B cell (primary cell): Measurements from ENCODE around the gene HRC. TPM values are rescaled to one million over a fixed set of nuclear protein-coding genes. Genes with fewer than 3 reads are reported as not detected.

ENCODE experiments used
- ATAC-seq: fragments of 200-7000 bp; cut with Tn5 transposase; one replicate; pipeline ENCODE4 v1.10.0; 2021; ENCODE audit warnings: low read depth, mild to moderate bottlenecking, moderate number of reproducible peaks, moderate library complexity
- CTCF ChIA-PET: fragments of 350-600 bp; sonication (Branson Sonifier 250); formaldehyde crosslinking; loops from one replicate; lab custom pipeline; 2021; ENCODE audit warnings: antibody characterized with exemption, inconsistent platforms; lab: Charles Lee
- POLR2A ChIA-PET: fragments of 350-600 bp; sonication (Branson Sonifier 250); formaldehyde crosslinking; loops from one replicate; lab custom pipeline; 2021; ENCODE audit warnings: antibody characterized with exemption; lab: Charles Lee
- DNase-seq: peaks from one replicate; pipeline ENCODE4 v3.0.0; 2013
- H2AFZ ChIP-seq: 2 replicates; pipeline ENCODE4 v1.6.1; 2012; ENCODE audit warnings: mild to moderate bottlenecking, low read depth, low read length; ENCODE audit not compliant: insufficient read depth, poor library complexity, severe bottlenecking
- H3K27ac ChIP-seq, 2 donors: 1 replicate in 1 of 2; 2 replicates in 1 of 2; pipeline ENCODE4 v1.5.1; 2012 to 2013; ENCODE audit warnings: low read length in 2 of 2, mild to moderate bottlenecking in 2 of 2, moderate library complexity in 1 of 2
- H3K27me3 ChIP-seq, 4 experiments: fragments of 200-600 bp in 1 of 4; sonication (generic) in 1 of 4; replicated peaks in 1 of 4; 1 replicate in 2 of 4; 2 replicates in 2 of 4; pipeline versions ENCODE4 v1.6.1 to v1.7.0; 2013 to 2016; ENCODE audit warnings: low read length in 3 of 4, mild to moderate bottlenecking in 2 of 4, mixed read lengths in 1 of 4, moderate library complexity in 1 of 4; ENCODE audit not compliant: insufficient read depth in 4 of 4, control insufficient read depth in 3 of 4; ENCODE audit errors: control extremely low read depth in 1 of 4
- H3K36me3 ChIP-seq, 2 experiments: replicated peaks in 1 of 2; 1 replicate in 1 of 2; 2 replicates in 1 of 2; pipeline versions ENCODE4 v1.6.1 to v1.7.1; 2013; ENCODE audit warnings: low read length in 1 of 2; ENCODE audit not compliant: insufficient read depth in 2 of 2, control insufficient read depth in 1 of 2; ENCODE audit errors: control extremely low read depth in 1 of 2, extremely low read depth in 1 of 2
- H3K4me1 ChIP-seq, 2 donors: fragments of 200-600 bp in 1 of 2; sonication (generic) in 1 of 2; 1 replicate in 1 of 2; 2 replicates in 1 of 2; pipeline versions ENCODE4 v1.5.1 to v1.6.1; 2013 to 2017; ENCODE audit warnings: low read length in 2 of 2; ENCODE audit not compliant: control insufficient read depth in 2 of 2, insufficient read depth in 2 of 2
- H3K4me2 ChIP-seq: replicated peaks from 2 replicates; pipeline ENCODE3; 2012; ENCODE audit warnings: mild to moderate bottlenecking, low read depth, low read length; ENCODE audit not compliant: poor library complexity, severe bottlenecking
- H3K4me3 ChIP-seq, 5 experiments: fragments of 200-600 bp in 1 of 5; sonication (generic) in 1 of 5; 1 replicate in 3 of 5; 2 replicates in 2 of 5; pipeline versions ENCODE4 v1.5.1 to v1.7.0; 2011 to 2016; ENCODE audit warnings: low read length in 4 of 5, mild to moderate bottlenecking in 4 of 5, low read depth in 2 of 5, control low read depth in 1 of 5, moderate library complexity in 1 of 5; ENCODE audit not compliant: insufficient read depth in 1 of 5; ENCODE audit errors: control extremely low read depth in 1 of 5, extremely low read depth in 1 of 5
- H3K79me2 ChIP-seq: fragments of 200-600 bp; sonication (generic); one replicate; pipeline ENCODE4 v1.6.0; 2016; ENCODE audit warnings: low read length; ENCODE audit not compliant: control insufficient read depth, insufficient read depth
- H3K9ac ChIP-seq: fragments of 200-600 bp; sonication (generic); 2 replicates; pipeline ENCODE4 v1.6.1; 2017; ENCODE audit warnings: mild to moderate bottlenecking, low read length, moderate library complexity
- H3K9me3 ChIP-seq, 3 donors: one replicate each; pipeline versions ENCODE4 v1.6.1 to v1.7.1; 2013; ENCODE audit warnings: low read length in 2 of 3; ENCODE audit not compliant: control insufficient read depth in 2 of 3, insufficient read depth in 1 of 3; ENCODE audit errors: control extremely low read depth in 1 of 3
- H4K20me1 ChIP-seq: 2 replicates; pipeline ENCODE4 v1.6.0; 2012; ENCODE audit warnings: mild to moderate bottlenecking, low read length; ENCODE audit not compliant: insufficient read depth, control insufficient read depth, poor library complexity, severe bottlenecking
- H3K27ac Mint-ChIP-seq: one replicate; pipeline ENCODE4 v1.8.0; 2021; ENCODE audit warnings: mixed read lengths
- H3K27me3 Mint-ChIP-seq: one replicate; pipeline ENCODE4 v1.8.0; 2021; ENCODE audit warnings: mixed read lengths
- H3K4me1 Mint-ChIP-seq: one replicate; pipeline ENCODE4 v1.8.0; 2021; ENCODE audit warnings: mixed read lengths
- H3K4me3 Mint-ChIP-seq: one replicate; pipeline ENCODE4 v1.8.0; 2021; ENCODE audit warnings: mixed read lengths
- H3K9me3 Mint-ChIP-seq: one replicate; pipeline ENCODE4 v1.8.0; 2022; ENCODE audit warnings: mixed read lengths; ENCODE audit not compliant: insufficient read depth
- EZH2 ChIP-seq: IDR thresholded peaks from 2 replicates; pipeline ENCODE4 v1.6.1; 2012; ENCODE audit warnings: borderline replicate concordance, low read depth, mild to moderate bottlenecking, moderate library complexity, low read length; ENCODE audit not compliant: insufficient read depth, poor library complexity, severe bottlenecking
- WGBS: methylation state at CpG from one replicate; pipeline ENCODE4 v1.1.5; 2013; ENCODE audit warnings: missing lambda C conversion rate; ENCODE audit not compliant: insufficient coverage; 5-methylcytosine and 5-hydroxymethylcytosine counted together
- intact Hi-C: fragments of 100-400 bp; cut with micrococcal nuclease; formaldehyde crosslinking; loops from one replicate; pipeline ENCODE4 v1.10.0; 2022
- polyA plus RNA-seq: library from polyadenylated mRNA; depleted of rRNA; stranded (reverse); fragments of >200 nt; gene quantifications from 2 replicates; pipeline ENCODE4 v1.2.3, GENCODE V29; 2012
- total RNA-seq, 2 donors: library from RNA; stranded (reverse); fragments of 120-200 nt in 1 of 2; gene quantifications; 1 replicate in 1 of 2; 2 replicates in 1 of 2; pipeline versions ENCODE4 v1.2.3 to v1.2.4, GENCODE V29; 2013 to 2022
- TF ChIP-seq, protein P1 (sequence below): fragments of 200-600 bp; IDR thresholded peaks from one replicate; pipeline ENCODE4 v1.8.0; 2022; ENCODE audit warnings: antibody characterized with exemption, mild to moderate bottlenecking

The HRC gene
- total and polyA plus RNA-seq, 2 donors (not counting 1 experiment from before 2014, with no cell fraction given): not detected

DNA sequence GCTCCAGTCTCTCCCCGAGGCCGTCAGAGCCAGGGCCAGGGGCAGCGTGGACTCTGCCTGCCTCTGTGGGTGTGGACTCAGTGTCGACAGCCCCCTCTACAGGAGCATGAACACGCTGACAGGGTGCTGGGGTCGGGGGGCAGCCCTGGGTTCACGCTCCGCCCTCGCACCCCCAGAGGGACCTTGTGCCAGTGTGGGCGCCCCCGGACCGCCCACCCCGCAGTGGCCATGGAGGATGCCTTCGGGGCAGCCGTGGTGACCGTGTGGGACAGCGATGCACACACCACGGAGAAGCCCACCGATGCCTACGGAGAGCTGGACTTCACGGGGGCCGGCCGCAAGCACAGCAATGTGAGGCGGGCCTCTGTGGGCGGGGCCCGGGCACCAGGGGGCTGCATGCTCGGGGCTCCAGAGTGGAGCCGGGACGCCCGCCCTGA, 10.7 kb upstream of the HRC start:
- Mint-ChIP-seq H3K27me3 (peaks cover 14% of the 10 kb centered on the region), H3K27ac (no peak overlapping the region), H3K4me1 (no peaks in the 10 kb centered on the region), H3K9me3 (no peaks in the 10 kb centered on the region), H3K4me3 (no peak overlapping the region)
- Histone ChIP-seq H3K27me3 (peaks cover 0 to 18% (median 0%) of the 10 kb centered on the region in 4 experiments), H3K9me3 (no peaks in the 10 kb centered on the region), H3K36me3 (no peaks in the 10 kb centered on the region), H3K4me3 (no peak overlapping the region), H4K20me1 (no peaks in the 10 kb centered on the region), H2AFZ (no peak overlapping the region), H3K27ac (no peak overlapping the region), H3K4me2 (no peak overlapping the region), H3K4me1 (no peaks in the 10 kb centered on the region), H3K79me2 (no peaks in the 10 kb centered on the region), H3K9ac (no peak overlapping the region)
- intact Hi-C loops: no loop called here
- ChIA-PET POLR2A (no interaction called here), CTCF (interaction anchor here (0.6 kb wide), 1 partner anchor 71 kb away, joined by 3 read pairs; no protein-coding TSS in a partner anchor)
- TF ChIP-seq, protein P1, sequence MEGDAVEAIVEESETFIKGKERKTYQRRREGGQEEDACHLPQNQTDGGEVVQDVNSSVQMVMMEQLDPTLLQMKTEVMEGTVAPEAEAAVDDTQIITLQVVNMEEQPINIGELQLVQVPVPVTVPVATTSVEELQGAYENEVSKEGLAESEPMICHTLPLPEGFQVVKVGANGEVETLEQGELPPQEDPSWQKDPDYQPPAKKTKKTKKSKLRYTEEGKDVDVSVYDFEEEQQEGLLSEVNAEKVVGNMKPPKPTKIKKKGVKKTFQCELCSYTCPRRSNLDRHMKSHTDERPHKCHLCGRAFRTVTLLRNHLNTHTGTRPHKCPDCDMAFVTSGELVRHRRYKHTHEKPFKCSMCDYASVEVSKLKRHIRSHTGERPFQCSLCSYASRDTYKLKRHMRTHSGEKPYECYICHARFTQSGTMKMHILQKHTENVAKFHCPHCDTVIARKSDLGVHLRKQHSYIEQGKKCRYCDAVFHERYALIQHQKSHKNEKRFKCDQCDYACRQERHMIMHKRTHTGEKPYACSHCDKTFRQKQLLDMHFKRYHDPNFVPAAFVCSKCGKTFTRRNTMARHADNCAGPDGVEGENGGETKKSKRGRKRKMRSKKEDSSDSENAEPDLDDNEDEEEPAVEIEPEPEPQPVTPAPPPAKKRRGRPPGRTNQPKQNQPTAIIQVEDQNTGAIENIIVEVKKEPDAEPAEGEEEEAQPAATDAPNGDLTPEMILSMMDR: no peak
- TF ChIP-seq EZH2: no peak
- WGBS: 89% methylated on average over 30 of the region's 30 CpGs
- no peak for DNase-seq
- no peak for ATAC-seq

DNA sequence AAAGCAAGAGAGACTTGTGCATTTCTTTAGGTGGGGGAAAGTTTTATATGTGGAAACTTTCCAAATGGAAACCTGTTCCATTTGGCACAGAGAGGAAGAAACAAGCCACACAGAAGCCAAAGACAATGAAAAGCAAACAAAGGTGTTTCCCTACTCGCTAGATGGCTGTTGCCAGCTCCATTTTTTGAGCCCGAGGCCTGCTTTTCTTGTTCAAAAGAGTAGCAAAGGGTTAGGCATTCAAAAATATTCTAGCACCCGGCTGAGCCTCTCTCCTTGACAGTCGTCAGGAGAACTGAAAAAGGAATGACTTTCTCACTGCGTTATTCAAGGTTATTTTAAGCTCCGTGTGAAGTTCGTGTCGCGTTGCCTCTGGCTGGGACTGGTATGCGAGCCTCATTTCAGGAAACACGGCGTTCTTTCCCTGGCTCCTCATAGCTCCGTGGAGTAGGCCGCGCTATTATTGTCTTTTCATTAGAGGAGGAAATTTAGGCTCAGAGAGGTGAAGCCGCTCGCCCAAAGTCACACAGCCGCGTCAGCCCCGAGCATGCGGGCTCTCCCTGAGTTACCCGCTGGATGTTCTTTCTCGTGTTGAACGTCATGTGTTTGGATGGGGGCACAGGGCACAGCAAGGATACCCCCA, 10.0 kb upstream of the HRC start:
- no peaks in the 10 kb centered on the region for H3K4me1 ChIP-seq
- no peak for ATAC-seq
- no peak overlapping the region for H3K4me3 ChIP-seq
- no peak overlapping the region for H3K4me3 Mint-ChIP-seq
- POLR2A ChIA-PET: no interaction called here
- no peak overlapping the region for H3K9ac ChIP-seq
- H3K27me3 Mint-ChIP-seq: peaks cover 20% of the 10 kb centered on the region
- H3K27me3 ChIP-seq: peaks cover 0 to 23% (median 0%) of the 10 kb centered on the region in 4 experiments
- no peak overlapping the region for H3K4me2 ChIP-seq
- peaks cover 0 to 5% (median 0%) of the 10 kb centered on the region in 3 donors for H3K9me3 ChIP-seq
- H3K9me3 Mint-ChIP-seq: no peaks in the 10 kb centered on the region
- CTCF ChIA-PET: interaction anchor here (0.6 kb wide), 1 partner anchor 70 kb away, joined by 3 read pairs; no protein-coding TSS in a partner anchor
- no peaks in the 10 kb centered on the region for H3K79me2 ChIP-seq
- H3K4me1 Mint-ChIP-seq: no peaks in the 10 kb centered on the region
- no peak overlapping the region for H3K27ac ChIP-seq
- H4K20me1 ChIP-seq: no peaks in the 10 kb centered on the region
- WGBS: 89% methylated on average over 17 of the region's 24 CpGs
- TF ChIP-seq, protein P1: no peak
- TF ChIP-seq EZH2: no peak
- no peak for DNase-seq
- intact Hi-C loops: no loop called here
- H3K36me3 ChIP-seq: no peaks in the 10 kb centered on the region
- H3K27ac Mint-ChIP-seq: no peak overlapping the region
- no peak overlapping the region for H2AFZ ChIP-seq
